Upper lobe of left lung (tissue), 4 donors: Measurements from ENCODE around the gene DARS1.

ENCODE experiments used
- POLR2A ChIP-seq, 4 donors: fragments of 450-650 bp; IDR thresholded peaks; one replicate each; pipeline ENCODE4 v1.5.1; 2016 to 2017; ENCODE audit warnings: antibody characterized with exemption in 4 of 4, mild to moderate bottlenecking in 2 of 4
- POLR2AphosphoS5 ChIP-seq, 2 donors: sonication (generic); formaldehyde crosslinking; IDR thresholded peaks; one replicate each; pipeline ENCODE4 v1.5.1; 2017; ENCODE audit warnings: antibody characterized with exemption in 2 of 2
- TF ChIP-seq, protein P1 (sequence below), 6 experiments: fragments of 450-650 bp in 4 of 6; fragments of 200-600 bp in 2 of 6; sonication (generic) in 2 of 6; IDR thresholded peaks; one replicate each; pipeline ENCODE4 v1.5.1; 2016 to 2019; ENCODE audit warnings: antibody characterized with exemption in 6 of 6

DNA sequence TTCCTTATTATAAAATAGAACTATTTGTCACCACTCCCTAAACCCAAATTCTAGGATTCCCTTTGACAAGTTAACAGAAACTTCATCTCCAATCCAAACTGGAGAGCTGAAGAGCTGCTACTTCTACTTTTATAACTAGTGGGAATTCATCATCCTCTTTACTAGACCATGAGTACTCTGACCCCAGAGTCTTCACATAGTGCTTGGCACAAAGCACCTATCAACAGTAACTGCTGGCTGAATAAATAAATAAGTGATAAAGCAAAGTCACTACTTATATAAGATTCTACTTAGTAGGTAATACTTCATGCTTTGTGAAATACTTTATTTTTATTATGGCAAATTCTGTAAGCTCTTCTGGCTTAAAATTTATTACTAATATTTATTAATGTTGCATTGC is 49.5 kb downstream of the DARS1 start:
- no peak for TF ChIP-seq POLR2AphosphoS5 (IDR thresholded peaks at IDR 0.05)
- TF ChIP-seq POLR2A (IDR thresholded peaks at IDR 0.05): no peak
- TF ChIP-seq, protein P1, sequence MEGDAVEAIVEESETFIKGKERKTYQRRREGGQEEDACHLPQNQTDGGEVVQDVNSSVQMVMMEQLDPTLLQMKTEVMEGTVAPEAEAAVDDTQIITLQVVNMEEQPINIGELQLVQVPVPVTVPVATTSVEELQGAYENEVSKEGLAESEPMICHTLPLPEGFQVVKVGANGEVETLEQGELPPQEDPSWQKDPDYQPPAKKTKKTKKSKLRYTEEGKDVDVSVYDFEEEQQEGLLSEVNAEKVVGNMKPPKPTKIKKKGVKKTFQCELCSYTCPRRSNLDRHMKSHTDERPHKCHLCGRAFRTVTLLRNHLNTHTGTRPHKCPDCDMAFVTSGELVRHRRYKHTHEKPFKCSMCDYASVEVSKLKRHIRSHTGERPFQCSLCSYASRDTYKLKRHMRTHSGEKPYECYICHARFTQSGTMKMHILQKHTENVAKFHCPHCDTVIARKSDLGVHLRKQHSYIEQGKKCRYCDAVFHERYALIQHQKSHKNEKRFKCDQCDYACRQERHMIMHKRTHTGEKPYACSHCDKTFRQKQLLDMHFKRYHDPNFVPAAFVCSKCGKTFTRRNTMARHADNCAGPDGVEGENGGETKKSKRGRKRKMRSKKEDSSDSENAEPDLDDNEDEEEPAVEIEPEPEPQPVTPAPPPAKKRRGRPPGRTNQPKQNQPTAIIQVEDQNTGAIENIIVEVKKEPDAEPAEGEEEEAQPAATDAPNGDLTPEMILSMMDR (IDR thresholded peaks at IDR 0.05): no peak
